Pancreas (tissue), 10 donors: ENCODE results near the gene CAPN11. TPM values are rescaled to one million over a fixed set of nuclear protein-coding genes. Genes with fewer than 3 reads are reported as not detected.
A peak's percentile ranks its signal among the peaks of the same experiment; 100 is the strongest.

ENCODE experiments used
- ATAC-seq, 4 donors: fragments of 200-7000 bp; cut with Tn5 transposase; one replicate each; pipeline versions ENCODE4 v1.8.0 to v1.9.1; 2020; ENCODE audit warnings: mild to moderate bottlenecking in 4 of 4, moderate library complexity in 4 of 4
- DNase-seq, 6 donors: peaks; one replicate each; pipeline ENCODE4 v3.0.0-alpha.2; 2020
- FAIRE-seq: peaks from 2 replicates; lab custom pipeline; 2012; peaks lifted over from hg19 to GRCh38; lab: Jason Lieb, UNC
- H3K27ac ChIP-seq, 4 donors: fragments of 200-600 bp; sonication (generic); 1 replicate in 3 of 4; 2 replicates in 1 of 4; pipeline versions ENCODE4 v1.5.0 to v1.8.0; 2020
- H3K27me3 ChIP-seq, 4 donors: fragments of 200-600 bp; one replicate each; pipeline ENCODE4 v1.8.0; 2021
- H3K36me3 ChIP-seq, 3 donors: fragments of 200-600 bp; sonication (generic) in 1 of 3; one replicate each; pipeline versions ENCODE4 v1.5.0 to v1.8.0; 2020 to 2021
- H3K4me1 ChIP-seq, 3 donors: fragments of 200-600 bp; one replicate each; pipeline ENCODE4 v1.8.0; 2021
- H3K4me3 ChIP-seq, 4 donors: fragments of 200-600 bp; sonication (generic) in 2 of 4; one replicate each; pipeline versions ENCODE4 v1.5.0 to v1.8.0; 2020 to 2021
- H3K9me3 ChIP-seq, 4 donors: fragments of 200-600 bp; one replicate each; pipeline ENCODE4 v1.8.0; 2021
- WGBS, 2 donors: extraction: QIAGEN DNeasy Blood & Tissue Kit; methylation state at CpG; one replicate each; pipeline ENCODE4 v1.1.7; 2013; 5-methylcytosine and 5-hydroxymethylcytosine counted together
- intact Hi-C, 3 donors: fragments of 100-400 bp; cut with DNase I; formaldehyde crosslinking; loops; one replicate each; pipeline versions ENCODE4 v1.11.1 to v1.14.2; 2022
- polyA plus RNA-seq, 2 donors: library from polyadenylated mRNA; stranded (reverse); fragments of 200-250 nt; gene quantifications; one replicate each; pipeline ENCODE4 v1.2.3, GENCODE V29; 2013
- total RNA-seq, 6 donors: library from RNA; stranded (reverse); fragmentation: NEBNext Ultra II Directional in 4 of 6; extraction: Animal tissue kit (Norgen Biotek cat#: 25700) in 4 of 6; gene quantifications; one replicate each; pipeline versions ENCODE4 v1.2.1 to v1.2.4, GENCODE V29; 2021 to 2023
- TF ChIP-seq, protein P1 (sequence below), 4 donors: fragments of 200-600 bp; sonication (generic) in 3 of 4; IDR thresholded peaks; one replicate each; pipeline versions ENCODE4 v1.5.0 to v1.8.0; 2021; ENCODE audit warnings: antibody characterized with exemption in 4 of 4
- donor health status: healthy with polysubstance abuse.
- donor health status: DM: no; HTN: no; CAD: no; lungs with moderate emphysema.
- donor health status: DM: no; HTN: no; CAD: no.
- donor health status: control.
- donor health status: control.
- donor health status: Bipolar disorder and iron deficiency.
- donor health status: DM: yes; HTN: yes; CAD: no.
- donor health status: DM: no; HTN: no; CAD: no.
- donor health status: DM: no; HTN: no; CAD: no.
- donor health status: DM: yes; HTN: yes; CAD: no.

The CAPN11 gene
- total and polyA plus RNA-seq, 8 donors = 0.06 to 0.76 (median 0.19) TPM; not detected in 2

DNA sequence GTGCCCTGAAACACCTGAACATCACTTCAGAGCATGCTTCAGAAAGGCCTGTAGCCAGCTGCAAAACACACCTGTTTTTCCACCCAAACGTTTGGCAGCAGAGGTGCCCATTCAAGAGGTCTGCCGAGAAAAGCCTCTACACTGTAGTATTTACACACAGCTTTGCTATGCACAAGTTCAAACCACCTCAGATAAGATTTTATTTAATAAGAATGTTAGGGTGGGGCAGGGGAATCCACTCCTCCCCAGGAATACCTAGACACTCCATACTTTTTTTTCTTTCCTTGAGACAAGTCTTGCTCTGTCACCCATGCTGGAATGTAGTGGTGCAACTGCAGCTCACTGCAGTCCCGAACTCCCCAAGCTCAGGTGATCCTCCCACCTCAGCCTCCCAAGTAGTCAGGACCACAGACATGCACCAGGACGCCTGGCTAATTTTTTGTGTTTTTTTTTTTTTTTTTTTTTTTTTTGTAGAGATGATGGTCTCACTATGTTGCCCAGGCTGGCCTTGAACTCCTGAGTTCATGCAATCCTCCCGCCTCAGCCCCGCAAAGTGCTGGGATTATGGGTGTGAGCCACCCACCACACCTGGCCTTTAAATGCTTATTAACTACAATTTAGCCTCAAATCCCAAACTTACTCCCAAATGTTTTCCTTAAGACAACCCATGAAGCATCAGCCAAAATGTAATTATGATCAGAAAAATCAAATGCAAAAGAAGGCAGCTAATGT, 41.1 kb upstream of the CAPN11 start:
- H3K36me3 ChIP-seq = peaks cover 0 to 16% (median 4%) of the 10 kb centered on the region in 3 donors
- H3K4me3 ChIP-seq = no peak overlapping the region
- intact Hi-C loops = no loop called here
- peaks cover 15 to 39% (median 21%) of the 10 kb centered on the region in 3 donors for H3K4me1 ChIP-seq
- H3K9me3 ChIP-seq = no peaks in the 10 kb centered on the region
- FAIRE-seq = no peak
- WGBS, 2 donors = 49 to 52% methylated on average over 6 of the region's 6 CpGs
- ATAC-seq = peak; percentile 62 to 86 (median 76)
- no peaks in the 10 kb centered on the region for H3K27me3 ChIP-seq
- DNase-seq = peak in 2 of 6 donors; percentile 40 to 59
- TF ChIP-seq, protein P1, sequence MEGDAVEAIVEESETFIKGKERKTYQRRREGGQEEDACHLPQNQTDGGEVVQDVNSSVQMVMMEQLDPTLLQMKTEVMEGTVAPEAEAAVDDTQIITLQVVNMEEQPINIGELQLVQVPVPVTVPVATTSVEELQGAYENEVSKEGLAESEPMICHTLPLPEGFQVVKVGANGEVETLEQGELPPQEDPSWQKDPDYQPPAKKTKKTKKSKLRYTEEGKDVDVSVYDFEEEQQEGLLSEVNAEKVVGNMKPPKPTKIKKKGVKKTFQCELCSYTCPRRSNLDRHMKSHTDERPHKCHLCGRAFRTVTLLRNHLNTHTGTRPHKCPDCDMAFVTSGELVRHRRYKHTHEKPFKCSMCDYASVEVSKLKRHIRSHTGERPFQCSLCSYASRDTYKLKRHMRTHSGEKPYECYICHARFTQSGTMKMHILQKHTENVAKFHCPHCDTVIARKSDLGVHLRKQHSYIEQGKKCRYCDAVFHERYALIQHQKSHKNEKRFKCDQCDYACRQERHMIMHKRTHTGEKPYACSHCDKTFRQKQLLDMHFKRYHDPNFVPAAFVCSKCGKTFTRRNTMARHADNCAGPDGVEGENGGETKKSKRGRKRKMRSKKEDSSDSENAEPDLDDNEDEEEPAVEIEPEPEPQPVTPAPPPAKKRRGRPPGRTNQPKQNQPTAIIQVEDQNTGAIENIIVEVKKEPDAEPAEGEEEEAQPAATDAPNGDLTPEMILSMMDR (IDR thresholded peaks at IDR 0.05) = no peak
- H3K27ac ChIP-seq = peak overlapping the region in 2 of 4 donors; percentile 31 to 55

- no peak for DNase-seq
- WGBS, 2 donors = 41 to 43% methylated on average over 5 of the region's 5 CpGs
- Histone ChIP-seq H3K4me1 (peaks cover 26 to 58% (median 28%) of the 10 kb centered on the region in 3 donors), H3K27ac (peak overlapping the region in 1 of 4 donors; percentile 1), H3K4me3 (no peak overlapping the region), H3K9me3 (no peaks in the 10 kb centered on the region), H3K36me3 (no peaks in the 10 kb centered on the region), H3K27me3 (no peaks in the 10 kb centered on the region)
- FAIRE-seq = no peak
- ATAC-seq = no peak
- TF ChIP-seq, protein P1 (IDR thresholded peaks at IDR 0.05) = no peak
- intact Hi-C loops = no loop called here
These were observed 38.8 kb upstream of the CAPN11 start for GRCh38 chr6:44119704-44120262.

- no peak for FAIRE-seq
- H3K4me3 ChIP-seq = no peak overlapping the region
- no peak for DNase-seq
- no peak overlapping the region for H3K27ac ChIP-seq
- WGBS, 2 donors = 36 to 39% methylated on average over 4 of the region's 4 CpGs
- no peaks in the 10 kb centered on the region for H3K27me3 ChIP-seq
- no peaks in the 10 kb centered on the region for H3K9me3 ChIP-seq
- TF ChIP-seq, protein P1 (IDR thresholded peaks at IDR 0.05) = no peak
- no peaks in the 10 kb centered on the region for H3K36me3 ChIP-seq
- ATAC-seq = no peak
- intact Hi-C loops = no loop called here
- H3K4me1 ChIP-seq = peaks cover 28 to 66% (median 33%) of the 10 kb centered on the region in 3 donors
These were observed 37.8 kb upstream of the CAPN11 start for GRCh38 chr6:44120692-44121443.

DNA sequence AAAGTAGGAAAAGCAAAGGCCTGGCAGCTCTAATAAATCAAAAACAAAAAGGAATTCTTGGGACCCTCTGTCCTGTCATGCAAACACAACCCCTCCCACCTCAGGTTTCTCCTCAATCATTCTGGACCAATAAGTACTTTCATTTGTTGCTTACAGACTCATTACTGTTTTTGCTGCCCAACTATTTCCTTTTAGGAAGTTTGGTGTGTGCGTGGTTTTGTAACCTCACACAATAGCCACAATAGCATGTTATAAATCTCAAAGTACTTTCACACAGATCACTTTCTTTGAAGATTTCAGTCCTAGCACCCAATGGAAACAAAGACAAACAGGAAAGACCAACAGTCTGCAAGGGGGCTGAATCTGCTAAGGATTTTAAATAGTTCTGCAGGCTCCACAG, 35.8 kb upstream of the CAPN11 start:
- ATAC-seq = no peak
- no peak overlapping the region for H3K27ac ChIP-seq

More for the DNA sequence above, 35.8 kb upstream of the CAPN11 start:
- no peaks in the 10 kb centered on the region for H3K9me3 ChIP-seq
- intact Hi-C loops = no loop called here
- FAIRE-seq (no peak), DNase-seq (no peak)
- no peak overlapping the region for H3K4me3 ChIP-seq
- 43 to 47% methylated on average over 1 of the region's 1 CpG for WGBS, 2 donors
- H3K27me3 ChIP-seq = no peaks in the 10 kb centered on the region
- H3K36me3 ChIP-seq = no peaks in the 10 kb centered on the region
- peaks cover 17 to 56% (median 26%) of the 10 kb centered on the region in 3 donors for H3K4me1 ChIP-seq
- TF ChIP-seq, protein P1 (IDR thresholded peaks at IDR 0.05) = no peak
